Rectal smooth muscle tissue (tissue), 1 donor: ENCODE results near the gene GPC1.

Experiments
- H3K27ac ChIP-seq: one replicate; pipeline ENCODE4 v1.7.0; 2013; ENCODE audit warnings: low read depth, low read length, inconsistent platforms
- H3K27me3 ChIP-seq: one replicate; pipeline ENCODE4 v1.7.0; 2013; ENCODE audit warnings: low read length; ENCODE audit not compliant: control insufficient read depth, insufficient read depth
- H3K36me3 ChIP-seq: one replicate; pipeline ENCODE4 v1.7.0; 2013; ENCODE audit warnings: low read length; ENCODE audit not compliant: control insufficient read depth, insufficient read depth
- H3K4me1 ChIP-seq: one replicate; pipeline ENCODE4 v1.7.0; 2013; ENCODE audit warnings: low read length; ENCODE audit not compliant: control insufficient read depth, insufficient read depth
- H3K4me3 ChIP-seq: one replicate; pipeline ENCODE4 v1.7.0; 2013; ENCODE audit warnings: low read length
- H3K9ac ChIP-seq: one replicate; pipeline ENCODE4 v1.7.0; 2013; ENCODE audit warnings: low read length

GPC1 gene

DNA sequence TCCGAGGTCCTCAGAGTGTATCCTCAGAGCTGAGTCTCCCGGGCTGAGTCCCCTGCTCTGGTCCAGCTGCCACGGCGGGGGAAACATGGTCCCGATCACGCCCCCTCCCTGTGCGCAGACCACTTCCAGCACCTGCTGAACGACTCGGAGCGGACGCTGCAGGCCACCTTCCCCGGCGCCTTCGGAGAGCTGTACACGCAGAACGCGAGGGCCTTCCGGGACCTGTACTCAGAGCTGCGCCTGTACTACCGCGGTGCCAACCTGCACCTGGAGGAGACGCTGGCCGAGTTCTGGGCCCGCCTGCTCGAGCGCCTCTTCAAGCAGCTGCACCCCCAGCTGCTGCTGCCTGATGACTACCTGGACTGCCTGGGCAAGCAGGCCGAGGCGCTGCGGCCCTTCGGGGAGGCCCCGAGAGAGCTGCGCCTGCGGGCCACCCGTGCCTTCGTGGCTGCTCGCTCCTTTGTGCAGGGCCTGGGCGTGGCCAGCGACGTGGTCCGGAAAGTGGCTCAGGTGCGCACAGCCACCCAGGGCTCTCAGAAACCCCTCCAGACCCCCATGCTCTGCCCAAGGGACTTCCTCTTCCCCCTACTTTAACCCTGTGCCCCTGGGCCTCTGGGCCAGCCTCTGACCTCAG lies 26.7 kb downstream of the GPC1 start:
- H3K4me1 ChIP-seq: no peaks in the 10 kb centered on the region
- H3K27me3 ChIP-seq: no peaks in the 10 kb centered on the region
- H3K27ac ChIP-seq: no peak overlapping the region
- no peak overlapping the region for H3K4me3 ChIP-seq
- peaks cover 6% of the 10 kb centered on the region for H3K36me3 ChIP-seq
- no peak overlapping the region for H3K9ac ChIP-seq

DNA sequence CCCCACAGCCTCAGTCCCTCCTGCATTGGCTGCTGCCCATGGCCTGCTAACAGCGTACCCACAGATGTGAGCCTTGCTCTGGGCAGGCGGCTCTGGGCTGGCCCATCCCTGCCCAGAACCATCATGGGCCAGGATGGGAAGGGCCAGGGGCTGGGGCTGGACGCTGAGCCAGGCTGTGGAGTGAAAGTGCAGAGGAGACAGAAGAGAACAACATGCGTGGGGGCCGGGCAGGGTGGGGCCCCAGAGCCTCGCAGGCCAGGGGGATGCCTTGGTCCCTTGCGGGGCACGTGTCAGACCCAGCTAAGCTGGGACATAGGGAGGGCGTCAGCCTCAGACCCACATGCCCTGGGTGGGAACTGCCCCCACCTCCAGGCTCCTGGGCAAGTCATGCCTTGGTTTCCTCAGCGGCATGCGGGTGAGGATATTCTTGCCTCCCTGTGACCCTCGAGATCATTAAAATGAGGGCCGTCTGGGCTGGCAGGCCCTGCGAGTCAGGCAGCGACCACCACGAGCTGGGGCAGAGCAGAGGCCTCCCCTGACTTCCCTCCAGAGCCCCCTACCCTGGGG lies 27.3 kb downstream of the GPC1 start:
- peaks cover 6% of the 10 kb centered on the region for H3K36me3 ChIP-seq
- no peaks in the 10 kb centered on the region for H3K4me1 ChIP-seq
- H3K9ac ChIP-seq: no peak overlapping the region
- no peaks in the 10 kb centered on the region for H3K27me3 ChIP-seq
- H3K4me3 ChIP-seq: no peak overlapping the region
- H3K27ac ChIP-seq: no peak overlapping the region

DNA sequence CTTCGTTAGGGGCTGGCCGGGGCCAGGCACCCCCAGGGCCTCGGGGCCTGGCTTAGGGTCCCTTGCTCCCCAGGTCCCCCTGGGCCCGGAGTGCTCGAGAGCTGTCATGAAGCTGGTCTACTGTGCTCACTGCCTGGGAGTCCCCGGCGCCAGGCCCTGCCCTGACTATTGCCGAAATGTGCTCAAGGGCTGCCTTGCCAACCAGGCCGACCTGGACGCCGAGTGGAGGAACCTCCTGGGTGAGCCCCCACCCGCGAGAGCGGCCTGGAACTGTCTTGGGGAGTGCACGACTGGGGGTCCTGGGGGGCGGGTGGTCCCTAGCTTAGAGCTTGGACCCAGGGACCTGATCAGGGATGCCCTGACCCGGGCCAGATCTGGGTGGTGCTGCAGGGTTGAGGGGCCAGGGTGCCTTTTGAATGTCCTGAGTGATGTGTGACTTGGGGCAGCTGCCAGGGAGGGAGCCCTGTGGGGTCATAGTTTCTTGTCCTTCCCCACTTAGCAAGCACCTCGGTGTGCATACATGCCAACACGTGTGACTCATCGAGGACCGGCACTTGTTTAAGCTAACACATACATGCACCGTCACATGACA lies 27.9 kb downstream of the GPC1 start:
- no peak overlapping the region for H3K9ac ChIP-seq
- peaks cover 6% of the 10 kb centered on the region for H3K36me3 ChIP-seq
- no peak overlapping the region for H3K27ac ChIP-seq
- no peak overlapping the region for H3K4me3 ChIP-seq
- no peaks in the 10 kb centered on the region for H3K27me3 ChIP-seq
- H3K4me1 ChIP-seq: no peaks in the 10 kb centered on the region

DNA sequence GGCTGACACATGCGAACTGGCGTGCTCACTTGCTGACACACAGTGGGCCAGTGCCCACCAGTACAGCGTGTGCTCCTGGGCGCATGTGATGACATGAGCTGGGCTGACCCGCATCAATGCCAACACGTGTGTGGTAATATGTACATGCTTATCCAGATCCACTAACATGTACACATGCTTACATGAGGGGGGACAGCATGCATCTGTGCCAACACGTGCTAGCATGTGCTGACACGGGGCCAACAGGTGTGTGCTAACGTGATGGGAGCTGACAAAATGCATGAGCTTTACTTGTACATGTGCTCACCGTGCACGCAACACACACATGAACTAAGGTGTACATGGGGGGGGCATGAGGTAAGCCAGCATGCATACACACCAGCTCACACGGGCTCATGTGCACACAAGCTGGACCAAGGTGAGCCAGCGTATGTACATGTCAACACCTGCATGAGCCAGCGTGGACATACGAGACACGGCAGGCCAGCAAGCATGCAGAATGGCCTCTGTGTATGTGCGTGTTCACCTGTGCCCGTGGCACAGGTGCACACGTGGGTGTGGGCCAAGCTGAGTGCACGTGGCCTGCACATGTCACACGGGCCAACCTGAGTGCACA lies 28.5 kb downstream of the GPC1 start:
- H3K4me1 ChIP-seq: no peaks in the 10 kb centered on the region
- H3K4me3 ChIP-seq: no peak overlapping the region
- peaks cover 6% of the 10 kb centered on the region for H3K36me3 ChIP-seq
- H3K9ac ChIP-seq: no peak overlapping the region
- no peak overlapping the region for H3K27ac ChIP-seq
- H3K27me3 ChIP-seq: no peaks in the 10 kb centered on the region

DNA sequence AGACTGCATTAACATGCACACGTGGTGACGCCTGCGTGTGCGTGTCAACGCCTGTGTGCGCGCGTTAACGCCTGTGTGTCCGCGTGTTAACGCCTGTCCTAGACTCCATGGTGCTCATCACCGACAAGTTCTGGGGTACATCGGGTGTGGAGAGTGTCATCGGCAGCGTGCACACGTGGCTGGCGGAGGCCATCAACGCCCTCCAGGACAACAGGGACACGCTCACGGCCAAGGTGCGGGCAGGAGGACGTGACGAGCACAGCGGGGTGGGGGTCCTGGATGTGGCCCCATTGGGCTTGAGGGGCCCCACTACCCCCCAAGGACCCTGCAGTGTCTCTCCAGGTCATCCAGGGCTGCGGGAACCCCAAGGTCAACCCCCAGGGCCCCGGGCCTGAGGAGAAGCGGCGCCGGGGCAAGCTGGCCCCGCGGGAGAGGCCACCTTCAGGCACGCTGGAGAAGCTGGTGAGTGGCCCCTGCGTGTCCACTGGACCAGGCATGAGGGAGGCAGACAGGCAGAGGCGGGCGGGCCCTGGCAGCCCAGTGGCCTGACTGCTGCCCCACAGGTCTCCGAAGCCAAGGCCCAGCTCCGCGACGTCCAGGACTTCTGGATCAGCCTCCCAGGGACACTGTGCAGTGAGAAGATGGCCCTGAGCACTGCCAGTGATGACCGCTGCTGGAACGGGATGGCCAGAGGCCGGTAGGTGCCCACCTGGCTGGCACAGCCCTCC lies 29.2 kb downstream of the GPC1 start:
- Histone ChIP-seq H3K27ac (no peak overlapping the region), H3K4me1 (no peaks in the 10 kb centered on the region), H3K4me3 (no peak overlapping the region), H3K27me3 (no peaks in the 10 kb centered on the region), H3K36me3 (peaks cover 6% of the 10 kb centered on the region), H3K9ac (no peak overlapping the region)

DNA sequence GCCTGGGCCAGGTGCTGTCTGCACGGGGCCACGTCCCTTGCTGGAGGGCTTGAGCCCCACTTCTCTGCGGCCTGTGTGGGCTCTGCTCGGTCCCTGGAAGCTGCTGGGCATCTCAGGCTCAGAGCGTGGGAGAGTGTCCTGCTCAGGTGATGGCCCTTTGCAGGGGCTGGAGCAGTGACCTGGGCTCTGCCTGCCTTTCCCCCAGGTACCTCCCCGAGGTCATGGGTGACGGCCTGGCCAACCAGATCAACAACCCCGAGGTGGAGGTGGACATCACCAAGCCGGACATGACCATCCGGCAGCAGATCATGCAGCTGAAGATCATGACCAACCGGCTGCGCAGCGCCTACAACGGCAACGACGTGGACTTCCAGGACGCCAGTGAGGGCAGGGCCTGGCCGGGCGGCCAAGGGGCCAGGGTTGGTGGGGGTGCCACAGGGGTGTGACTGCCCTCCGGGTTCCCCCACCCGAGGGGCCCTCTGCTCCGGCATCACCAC lies 29.9 kb downstream of the GPC1 start:
- Histone ChIP-seq H3K4me1 (no peaks in the 10 kb centered on the region), H3K27me3 (no peaks in the 10 kb centered on the region), H3K36me3 (peaks cover 6% of the 10 kb centered on the region), H3K4me3 (no peak overlapping the region), H3K9ac (no peak overlapping the region), H3K27ac (no peak overlapping the region)

DNA sequence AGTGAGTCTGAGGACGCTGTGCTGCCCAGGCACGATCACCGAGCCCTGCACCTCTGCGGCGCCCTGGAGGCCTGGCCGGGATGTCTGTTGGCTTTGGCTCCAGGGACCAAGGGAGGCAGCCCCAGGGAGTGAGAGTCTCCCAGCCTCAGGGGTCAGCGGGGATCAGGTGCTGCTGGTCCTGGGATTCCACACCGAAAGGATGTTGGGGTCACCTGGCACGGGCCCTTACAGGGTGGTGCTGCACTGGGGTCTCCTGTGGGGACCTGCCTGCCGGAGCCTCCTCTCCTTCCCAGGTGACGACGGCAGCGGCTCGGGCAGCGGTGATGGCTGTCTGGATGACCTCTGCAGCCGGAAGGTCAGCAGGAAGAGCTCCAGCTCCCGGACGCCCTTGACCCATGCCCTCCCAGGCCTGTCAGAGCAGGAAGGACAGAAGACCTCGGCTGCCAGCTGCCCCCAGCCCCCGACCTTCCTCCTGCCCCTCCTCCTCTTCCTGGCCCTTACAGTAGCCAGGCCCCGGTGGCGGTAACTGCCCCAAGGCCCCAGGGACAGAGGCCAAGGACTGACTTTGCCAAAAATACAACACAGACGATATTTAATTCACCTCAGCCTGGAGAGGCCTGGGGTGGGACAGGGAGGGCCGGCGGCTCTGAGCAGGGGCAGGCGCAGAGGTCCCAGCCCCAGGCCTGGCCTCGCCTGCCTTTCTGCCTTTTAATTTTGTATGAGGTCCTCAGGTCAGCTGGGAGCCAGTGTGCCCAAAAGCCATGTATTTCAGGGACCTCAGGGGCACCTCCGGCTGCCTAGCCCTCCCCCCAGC lies 30.5 kb downstream of the GPC1 start:
- H3K4me3 ChIP-seq: no peak overlapping the region
- H3K27ac ChIP-seq: no peak overlapping the region
- no peaks in the 10 kb centered on the region for H3K4me1 ChIP-seq
- no peak overlapping the region for H3K9ac ChIP-seq
- no peaks in the 10 kb centered on the region for H3K27me3 ChIP-seq
- peaks cover 6% of the 10 kb centered on the region for H3K36me3 ChIP-seq

DNA sequence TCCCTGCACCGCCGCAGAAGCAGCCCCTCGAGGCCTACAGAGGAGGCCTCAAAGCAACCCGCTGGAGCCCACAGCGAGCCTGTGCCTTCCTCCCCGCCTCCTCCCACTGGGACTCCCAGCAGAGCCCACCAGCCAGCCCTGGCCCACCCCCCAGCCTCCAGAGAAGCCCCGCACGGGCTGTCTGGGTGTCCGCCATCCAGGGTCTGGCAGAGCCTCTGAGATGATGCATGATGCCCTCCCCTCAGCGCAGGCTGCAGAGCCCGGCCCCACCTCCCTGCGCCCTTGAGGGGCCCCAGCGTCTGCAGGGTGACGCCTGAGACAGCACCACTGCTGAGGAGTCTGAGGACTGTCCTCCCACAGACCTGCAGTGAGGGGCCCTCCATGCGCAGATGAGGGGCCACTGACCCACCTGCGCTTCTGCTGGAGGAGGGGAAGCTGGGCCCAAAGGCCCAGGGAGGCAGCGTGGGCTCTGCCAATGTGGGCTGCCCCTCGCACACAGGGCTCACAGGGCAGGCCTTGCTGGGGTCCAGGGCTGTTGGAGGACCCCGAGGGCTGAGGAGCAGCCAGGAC lies 31.2 kb downstream of the GPC1 start:
- H3K4me3 ChIP-seq: no peak overlapping the region

DNA sequence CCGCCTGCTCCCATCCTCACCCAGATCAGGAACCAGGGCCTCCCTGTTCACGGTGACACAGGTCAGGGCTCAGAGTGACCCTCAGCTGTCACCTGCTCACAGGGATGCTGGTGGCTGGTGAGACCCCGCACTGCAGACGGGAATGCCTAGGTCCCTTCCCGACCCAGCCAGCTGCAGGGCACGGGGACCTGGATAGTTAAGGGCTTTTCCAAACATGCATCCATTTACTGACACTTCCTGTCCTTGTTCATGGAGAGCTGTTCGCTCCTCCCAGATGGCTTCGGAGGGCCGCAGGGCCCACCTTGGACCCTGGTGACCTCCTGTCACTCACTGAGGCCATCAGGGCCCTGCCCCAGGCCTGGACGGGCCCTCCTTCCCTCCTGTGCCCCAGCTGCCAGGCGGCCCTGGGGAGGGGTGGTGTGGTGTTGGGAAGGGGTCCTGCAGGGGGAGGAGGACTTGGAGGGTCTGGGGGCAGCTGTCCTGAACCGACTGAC lies 31.7 kb downstream of the GPC1 start:
- no peak overlapping the region for H3K27ac ChIP-seq
- no peaks in the 10 kb centered on the region for H3K27me3 ChIP-seq
- no peak overlapping the region for H3K9ac ChIP-seq
- H3K4me3 ChIP-seq: no peak overlapping the region
- H3K4me1 ChIP-seq: no peaks in the 10 kb centered on the region
- H3K36me3 ChIP-seq: peaks cover 6% of the 10 kb centered on the region

More for the DNA sequence above, 31.2 kb downstream of the GPC1 start:
- no peaks in the 10 kb centered on the region for H3K4me1 ChIP-seq
- H3K9ac ChIP-seq: no peak overlapping the region
- peaks cover 6% of the 10 kb centered on the region for H3K36me3 ChIP-seq
- no peaks in the 10 kb centered on the region for H3K27me3 ChIP-seq
- no peak overlapping the region for H3K27ac ChIP-seq

DNA sequence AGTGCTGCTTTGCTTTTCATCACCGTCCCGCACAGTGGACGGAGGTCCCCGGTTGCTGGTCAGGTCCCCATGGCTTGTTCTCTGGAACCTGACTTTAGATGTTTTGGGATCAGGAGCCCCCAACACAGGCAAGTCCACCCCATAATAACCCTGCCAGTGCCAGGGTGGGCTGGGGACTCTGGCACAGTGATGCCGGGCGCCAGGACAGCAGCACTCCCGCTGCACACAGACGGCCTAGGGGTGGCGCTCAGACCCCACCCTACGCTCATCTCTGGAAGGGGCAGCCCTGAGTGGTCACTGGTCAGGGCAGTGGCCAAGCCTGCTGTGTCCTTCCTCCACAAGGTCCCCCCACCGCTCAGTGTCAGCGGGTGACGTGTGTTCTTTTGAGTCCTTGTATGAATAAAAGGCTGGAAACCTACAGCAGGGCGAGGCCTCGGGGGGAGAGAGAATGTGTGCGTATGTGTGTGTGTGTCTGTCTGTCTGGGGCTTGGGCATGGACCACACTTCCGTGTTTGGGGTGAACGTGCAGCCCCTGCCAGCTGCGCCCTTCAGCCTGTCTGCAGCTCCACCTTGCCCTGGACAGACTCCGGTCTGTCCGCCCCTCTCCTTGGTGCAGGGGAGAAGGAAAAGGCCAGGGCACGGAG lies 32.3 kb downstream of the GPC1 start:
- H3K4me1 ChIP-seq: no peaks in the 10 kb centered on the region
- H3K27me3 ChIP-seq: no peaks in the 10 kb centered on the region
- no peak overlapping the region for H3K9ac ChIP-seq
- no peak overlapping the region for H3K27ac ChIP-seq
- peaks cover 6% of the 10 kb centered on the region for H3K36me3 ChIP-seq
- no peak overlapping the region for H3K4me3 ChIP-seq
